Stimulated activated CD8-positive, alpha-beta memory T cell treated with anti-CD3 and anti-CD28 coated beads, Interleukin-4, amount 100 ng/mL, for 1 hour (primary cell): ENCODE results near the gene MOGAT3.
"Not testable (repeated sequence)": the region's sequence is repeated elsewhere in the genome, so short reads cannot be mapped to it uniquely, and the experiment has no call there.

Experiments
- DNase-seq, 2 donors: peaks; one replicate each; pipeline ENCODE4 v3.0.0-alpha.2; 2020; ENCODE audit warnings: low read depth in 2 of 2, low spot score in 1 of 2

MOGAT3 gene

GRCh38 chr7:101205901-101206664 is 5.2 kb upstream of the MOGAT3 start:
- DNase-seq = no peak

- not testable (repeated sequence) for DNase-seq
These were observed 3.2 kb upstream of the MOGAT3 start for GRCh38 chr7:101203740-101204738.

- DNase-seq = no peak
These were observed 1.7 kb upstream of the MOGAT3 start for GRCh38 chr7:101202603-101202918.

GRCh38 chr7:101201695-101202602 is 1.1 kb upstream of the MOGAT3 start:
- DNase-seq = no peak

GRCh38 chr7:101200504-101200861 is 353 bp downstream of the MOGAT3 start:
- no peak for DNase-seq

GRCh38 chr7:101199522-101199921 is 1.3 kb downstream of the MOGAT3 start:
- DNase-seq = not testable (repeated sequence)

- DNase-seq = no peak
These were observed 2.4 kb downstream of the MOGAT3 start for GRCh38 chr7:101198476-101198875.

GRCh38 chr7:101197991-101198390 is 2.8 kb downstream of the MOGAT3 start:
- no peak for DNase-seq

- no peak for DNase-seq
These were observed 5.0 kb downstream of the MOGAT3 start for GRCh38 chr7:101195884-101196283.

- no peak for DNase-seq
These were observed 11.7 kb downstream of the MOGAT3 start for GRCh38 chr7:101189109-101189508.

GRCh38 chr7:101186844-101187428 is 13.9 kb downstream of the MOGAT3 start:
- DNase-seq = no peak

GRCh38 chr7:101186194-101186593 is 14.6 kb downstream of the MOGAT3 start:
- DNase-seq = no peak

- no peak for DNase-seq
These were observed 15.5 kb downstream of the MOGAT3 start for GRCh38 chr7:101185258-101185839.

GRCh38 chr7:101180130-101180755 is 20.6 kb downstream of the MOGAT3 start, which contains the start of gene NAT16:
NAT16 (minus strand) TSS chr7:101180293; CDS start chr7:101174807, 5,486 bp downstream.
- DNase-seq = no peak

GRCh38 chr7:101179713-101180112 is 21.1 kb downstream of the MOGAT3 start:
- DNase-seq = no peak

GRCh38 chr7:101179117-101179516 is 21.7 kb downstream of the MOGAT3 start:
- DNase-seq = no peak

- DNase-seq = no peak
These were observed 23.2 kb downstream of the MOGAT3 start for GRCh38 chr7:101177644-101178043.

GRCh38 chr7:101175664-101176063 is 25.2 kb downstream of the MOGAT3 start:
- DNase-seq = no peak

GRCh38 chr7:101174322-101174854 is 26.4 kb downstream of the MOGAT3 start:
- DNase-seq = no peak
